Measurements from ENCODE around the gene MAP4K2.

DNA sequence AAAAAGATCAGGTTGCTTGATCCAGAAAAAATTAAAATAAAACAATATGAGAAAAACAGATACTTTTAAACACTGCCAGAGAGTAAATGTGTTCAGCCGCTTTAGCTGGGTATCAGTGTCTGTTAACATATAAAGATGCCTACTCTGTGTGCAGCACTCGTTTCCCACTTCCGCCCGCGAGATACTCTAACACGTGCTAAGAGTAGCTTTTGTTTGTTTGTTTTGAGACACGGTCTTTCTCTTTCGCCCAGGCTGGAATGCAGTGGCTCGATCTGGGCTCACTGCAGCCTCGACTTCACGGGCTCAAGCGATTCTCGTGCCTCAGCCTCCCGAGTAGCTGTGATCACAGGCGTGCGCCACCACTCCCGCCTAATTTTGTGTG lies 7.9 kb upstream of the MAP4K2 start:
- TF ChIP-seq, protein P1, sequence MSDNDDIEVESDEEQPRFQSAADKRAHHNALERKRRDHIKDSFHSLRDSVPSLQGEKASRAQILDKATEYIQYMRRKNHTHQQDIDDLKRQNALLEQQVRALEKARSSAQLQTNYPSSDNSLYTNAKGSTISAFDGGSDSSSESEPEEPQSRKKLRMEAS (CRISPR knock-in tag; IDR thresholded peaks at IDR 0.05), result no peak
- TF ChIP-seq ZBTB21 (CRISPR knock-in tag; IDR thresholded peaks at IDR 0.05; ENCODE audit: borderline replicate concordance) (no peak), KAT7 (CRISPR knock-in tag; IDR thresholded peaks at IDR 0.05; ENCODE audit: borderline replicate concordance) (no peak), SP1 (CRISPR knock-in tag; conservative IDR thresholded peaks at IDR 0.05) (no peak), ATF1 (CRISPR knock-in tag; IDR thresholded peaks at IDR 0.05) (no peak), ESRRA (CRISPR knock-in tag; IDR thresholded peaks at IDR 0.05; ENCODE audit: borderline replicate concordance) (no peak), NFYB (CRISPR knock-in tag; conservative IDR thresholded peaks at IDR 0.05; ENCODE audit: low read depth) (no peak), ELF4 (CRISPR knock-in tag; IDR thresholded peaks at IDR 0.05; ENCODE audit: low read depth) (no peak)
- TF ChIP-seq, protein P2, sequence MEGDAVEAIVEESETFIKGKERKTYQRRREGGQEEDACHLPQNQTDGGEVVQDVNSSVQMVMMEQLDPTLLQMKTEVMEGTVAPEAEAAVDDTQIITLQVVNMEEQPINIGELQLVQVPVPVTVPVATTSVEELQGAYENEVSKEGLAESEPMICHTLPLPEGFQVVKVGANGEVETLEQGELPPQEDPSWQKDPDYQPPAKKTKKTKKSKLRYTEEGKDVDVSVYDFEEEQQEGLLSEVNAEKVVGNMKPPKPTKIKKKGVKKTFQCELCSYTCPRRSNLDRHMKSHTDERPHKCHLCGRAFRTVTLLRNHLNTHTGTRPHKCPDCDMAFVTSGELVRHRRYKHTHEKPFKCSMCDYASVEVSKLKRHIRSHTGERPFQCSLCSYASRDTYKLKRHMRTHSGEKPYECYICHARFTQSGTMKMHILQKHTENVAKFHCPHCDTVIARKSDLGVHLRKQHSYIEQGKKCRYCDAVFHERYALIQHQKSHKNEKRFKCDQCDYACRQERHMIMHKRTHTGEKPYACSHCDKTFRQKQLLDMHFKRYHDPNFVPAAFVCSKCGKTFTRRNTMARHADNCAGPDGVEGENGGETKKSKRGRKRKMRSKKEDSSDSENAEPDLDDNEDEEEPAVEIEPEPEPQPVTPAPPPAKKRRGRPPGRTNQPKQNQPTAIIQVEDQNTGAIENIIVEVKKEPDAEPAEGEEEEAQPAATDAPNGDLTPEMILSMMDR (IDR thresholded peaks at IDR 0.05), result no peak
